GM21786 (cell line): ENCODE data around the gene SEMA4D.
A peak's percentile ranks its signal among the peaks of the same experiment; 100 is the strongest.
"Not testable (repeated sequence)": the region's sequence is repeated elsewhere in the genome, so short reads cannot be mapped to it uniquely, and the experiment has no call there.

Source experiments
- ATAC-seq: cut with Tn5 transposase; IDR thresholded peaks from one replicate; pipeline ENCODE4 v1.9.1; 2021; ENCODE audit not compliant: unreplicated experiment

Gene SEMA4D

GRCh38 chr9:89482056-89482851 is 15.7 kb downstream of the SEMA4D start:
- no peak for ATAC-seq

GRCh38 chr9:89481538-89481915 is 16.4 kb downstream of the SEMA4D start:
- ATAC-seq = no peak

- no peak for ATAC-seq
These were observed 16.9 kb downstream of the SEMA4D start for GRCh38 chr9:89480825-89481537.

- not testable (repeated sequence) for ATAC-seq
These were observed 17.5 kb downstream of the SEMA4D start for GRCh38 chr9:89480372-89480771.

- ATAC-seq = not testable (repeated sequence)
These were observed 18.3 kb downstream of the SEMA4D start for GRCh38 chr9:89479669-89480011.

GRCh38 chr9:89478821-89479668 is 18.9 kb downstream of the SEMA4D start:
- ATAC-seq = no peak

GRCh38 chr9:89477811-89478630 is 19.9 kb downstream of the SEMA4D start:
- no peak for ATAC-seq

GRCh38 chr9:89477384-89477783 is 20.5 kb downstream of the SEMA4D start:
- no peak for ATAC-seq

GRCh38 chr9:89476546-89476945 is 21.4 kb downstream of the SEMA4D start:
- no peak for ATAC-seq

- ATAC-seq = no peak
These were observed 21.9 kb downstream of the SEMA4D start for GRCh38 chr9:89475891-89476440.

- no peak for ATAC-seq
These were observed 23.0 kb downstream of the SEMA4D start for GRCh38 chr9:89474939-89475338.

- no peak for ATAC-seq
These were observed 24.0 kb downstream of the SEMA4D start for GRCh38 chr9:89473762-89474469.

- ATAC-seq = not testable (repeated sequence)
These were observed 26.1 kb downstream of the SEMA4D start for GRCh38 chr9:89471796-89472320.

GRCh38 chr9:89471390-89471789 is 26.5 kb downstream of the SEMA4D start:
- ATAC-seq = no peak

GRCh38 chr9:89470224-89470839 is 27.6 kb downstream of the SEMA4D start:
- no peak for ATAC-seq

GRCh38 chr9:89469003-89469402 is 28.9 kb downstream of the SEMA4D start:
- ATAC-seq = no peak

GRCh38 chr9:89468281-89468960 is 29.5 kb downstream of the SEMA4D start:
- ATAC-seq = no peak

- ATAC-seq = peak; percentile 8
These were observed 30.7 kb downstream of the SEMA4D start for GRCh38 chr9:89467278-89467625.
